Stimulated activated CD4-positive, alpha-beta T cell treated with anti-CD3 and anti-CD28 coated beads, Interleukin-2, amount 100 ng/mL, for 4 hours (primary cell): ENCODE data around the gene GPRC5B.

Source experiments
- DNase-seq: peaks from one replicate; pipeline ENCODE4 v3.0.0-alpha.2; 2020; ENCODE audit warnings: low read depth

The GPRC5B gene

GRCh38 chr16:19810817-19811731 is 73.6 kb downstream of the GPRC5B start:
- DNase-seq: no peak

GRCh38 chr16:19809693-19810092 is 75.0 kb downstream of the GPRC5B start:
- no peak for DNase-seq

GRCh38 chr16:19809121-19809635 is 75.5 kb downstream of the GPRC5B start:
- no peak for DNase-seq

GRCh38 chr16:19808061-19808641 is 76.5 kb downstream of the GPRC5B start:
- DNase-seq: no peak
